ENCODE measurements around the gene CBARP. TPM values are rescaled to one million over a fixed set of nuclear protein-coding genes. Genes with fewer than 3 reads are reported as not detected.

CBARP gene
- total and polyA plus RNA-seq, 2 of the 13 experiments (the other 11 are each of a cell fraction or from before 2014, with no cell fraction given) = 1.2 to 1.4 TPM

GRCh38 chr19:1239796-1240737 is 2.3 kb upstream of the CBARP start (continued):
- no peak for TF ChIP-seq ZNF24 (IDR thresholded peaks at IDR 0.05)
- no peak for TF ChIP-seq ZBTB42 (CRISPR knock-in tag; IDR thresholded peaks at IDR 0.05)

- peak overlapping the region; percentile 21 for H3K27ac ChIP-seq (ENCODE audit: extremely low read length, insufficient read depth, low read length)
Measured at GRCh38 chr19:1239420-1239795, 1.6 kb upstream of the CBARP start.

More at GRCh38 chr19:1239420-1239795, 1.6 kb upstream of the CBARP start:
- Histone ChIP-seq H3K4me1 (ENCODE audit: insufficient read depth, low read length) (peaks cover 45% of the 10 kb centered on the region), H4K20me1 (ENCODE audit: insufficient read depth, low read length) (no peaks in the 10 kb centered on the region), H2AFZ (ENCODE audit: low read length) (no peak overlapping the region), H3K4me2 (ENCODE audit: low read depth, low read length) (peak overlapping the region; percentile 81), H3K4me3 (replicated peaks in 1 of 3; ENCODE audit: insufficient read depth in 1 of 3, low read depth in 2 of 3, low read length in 3 of 3) (peak overlapping the region in 1 of 3 experiments; percentile 66; a peak in 1 of 6 replicates), H3K9ac (ENCODE audit: insufficient read depth, low read depth, low read length) (peak overlapping the region; percentile 61; the same call in 1 of the 2 replicates), H3K27me3 (ENCODE audit: control insufficient read depth in 1 of 2, insufficient read depth in 2 of 2, low read length in 2 of 2) (no peaks in the 10 kb centered on the region), H3K36me3 (replicated peaks in 1 of 2; ENCODE audit: control insufficient read depth in 1 of 2, insufficient read depth in 2 of 2, low read length in 2 of 2) (peaks cover 0 to 1% of the 10 kb centered on the region in 2 experiments; a peak in 1 of 5 replicates), H3K9me3 (ENCODE audit: low read length) (no peaks in the 10 kb centered on the region), H3K79me2 (ENCODE audit: insufficient read depth, low read length) (peaks cover 22% of the 10 kb centered on the region)
- intact Hi-C loops (cut with micrococcal nuclease; ENCODE audit: unreplicated experiment) = no loop called here
- ChIA-PET POLR2A (interaction anchor here (0.9 to 10.1 kb wide), 6 partner anchors 14 to 141 kb away, joined by 3 to 469 read pairs (median 4); partner anchors contain the start of gene CIRBP), CTCF (ENCODE audit: low intra/inter-chr PET ratio, low total read pairs) (interaction anchor here (1.1 to 2.2 kb wide), 2 partner anchors 18 to 21 kb away, joined by 3 to 17 read pairs; no protein-coding TSS in a partner anchor)
- DNase-seq (ENCODE audit: low spot score) (no peak), ATAC-seq (no peak), FAIRE-seq (no peak)
- no TSS peak for BruUV-seq (replicated peaks)
- in situ Hi-C loops (cut with HindIII; ENCODE audit: extremely low pct_ligation_motif_present, low pct_unique_long_range_greater_than_20kb) = no loop called here
- no peak for TF ChIP-seq ZNF10 (CRISPR knock-in tag; IDR thresholded peaks at IDR 0.05; ENCODE audit: borderline replicate concordance, low read depth)
- TF ChIP-seq ZNF740 (CRISPR knock-in tag; IDR thresholded peaks at IDR 0.05) = 0 out of 2 replicates have a peak, but pooled peaks have one; percentile 26
- TF ChIP-seq PTBP1 (IDR thresholded peaks at IDR 0.05; ENCODE audit: low read depth, low read length, poor library complexity, severe bottlenecking) = peak; percentile 13
- WGBS (ENCODE audit: low lambda C conversion rate) = 77% methylated on average over 9 of the region's 11 CpGs
